K562 (cell line): ENCODE results near the gene PCBP3. TPM values are rescaled to one million over a fixed set of nuclear protein-coding genes. Genes with fewer than 3 reads are reported as not detected.
A peak's percentile ranks its signal among the peaks of the same experiment; 100 is the strongest.

Experiments used
- ATAC-seq: fragments of 200-7000 bp; cut with Tn5 transposase; 3 replicates; pipeline ENCODE4 v1.9.1; 2020; ENCODE audit warnings: moderate library complexity
- BruUV-seq: library from RNA; stranded (reverse); fragments of 400-500 nt; replicated peaks from 2 replicates; lab custom pipeline; 2021; lab: Mats Ljungman, UMichigan
- CTCF ChIA-PET: fragments of 300-600 bp; formaldehyde crosslinking; extraction: SDS; loops from one replicate; lab custom pipeline; 2021; ENCODE audit warnings: low intra/inter-chr PET ratio; lab: Yijun Ruan, JAX
- POLR2A ChIA-PET: fragments of 300-600, 350-650 bp; sonication (Branson Sonifier 250); formaldehyde crosslinking; extraction: SDS; loops from one replicate; lab custom pipeline; 2021; ENCODE audit warnings: antibody characterized with exemption, inconsistent platforms; lab: Yijun Ruan, JAX
- DNase-seq, 4 experiments: peaks; one replicate each; pipeline versions ENCODE4 v3.0.0 to v3.0.0-alpha.2; 2011 to 2018; ENCODE audit warnings: low spot score in 3 of 4, mixed read lengths in 3 of 4; ENCODE audit errors: extremely low read depth in 1 of 4
- FAIRE-seq: peaks from 2 replicates; lab custom pipeline; 2011; peaks lifted over from hg19 to GRCh38; lab: Jason Lieb, UNC
- H2AFZ ChIP-seq: 2 replicates; pipeline ENCODE4 v1.6.0; 2011; ENCODE audit warnings: low read depth, low read length, control low read depth, inconsistent platforms
- H3K27ac ChIP-seq: fragments of 200-600 bp; 3 replicates; pipeline ENCODE4 v1.8.0; 2011; ENCODE audit warnings: low read depth, mild to moderate bottlenecking, control low read depth, inconsistent platforms, low read length, moderate library complexity, mixed read lengths; ENCODE audit errors: extremely low read depth
- H3K27me3 ChIP-seq, 2 experiments: fragments of 300-600 bp in 1 of 2; 2 replicates in 1 of 2; 3 replicates in 1 of 2; pipeline versions ENCODE4 v1.6.0 to v1.8.0; 2011; ENCODE audit warnings: inconsistent platforms in 2 of 2, low read length in 2 of 2, mild to moderate bottlenecking in 1 of 2, mixed read lengths in 1 of 2, moderate library complexity in 1 of 2; ENCODE audit not compliant: control insufficient read depth in 2 of 2, insufficient read depth in 2 of 2
- H3K36me3 ChIP-seq: fragments of 300-600 bp; 3 replicates; pipeline ENCODE4 v1.8.0; 2011; ENCODE audit warnings: mild to moderate bottlenecking, low read length, inconsistent platforms; ENCODE audit not compliant: control insufficient read depth, insufficient read depth
- H3K4me1 ChIP-seq, 2 experiments: fragments of 200-600 bp in 1 of 2; replicated peaks in 1 of 2; 2 replicates in 1 of 2; 3 replicates in 1 of 2; pipeline versions ENCODE4 v1.5.1 to v1.8.0; 2011; ENCODE audit warnings: inconsistent platforms in 2 of 2, low read length in 2 of 2, mild to moderate bottlenecking in 1 of 2, mixed read lengths in 1 of 2, moderate library complexity in 1 of 2; ENCODE audit not compliant: control insufficient read depth in 2 of 2, insufficient read depth in 2 of 2
- H3K4me2 ChIP-seq: 2 replicates; pipeline ENCODE4 v1.6.1; 2011; ENCODE audit warnings: low read length, control low read depth, inconsistent platforms, mixed read lengths; ENCODE audit not compliant: insufficient read depth
- H3K4me3 ChIP-seq: fragments of 200-600 bp; sonication (generic), shearing (Covaris generic); 2 replicates; pipeline ENCODE4 v1.5.1; 2016; ENCODE audit warnings: control low read depth, inconsistent platforms
- H3K79me2 ChIP-seq: fragments of 200-600 bp; 3 replicates; pipeline ENCODE4 v1.8.0; 2011; ENCODE audit warnings: low read length, inconsistent platforms; ENCODE audit not compliant: control insufficient read depth, insufficient read depth
- H3K9ac ChIP-seq, 2 experiments: 2 replicates each; pipeline versions ENCODE4 v1.6.0 to v1.6.1; 2011; ENCODE audit warnings: low read depth in 2 of 2, low read length in 2 of 2, control low read depth in 1 of 2, inconsistent platforms in 1 of 2, mild to moderate bottlenecking in 1 of 2, mixed read lengths in 1 of 2; ENCODE audit not compliant: insufficient read depth in 1 of 2
- H3K9me1 ChIP-seq: one replicate; pipeline ENCODE4 v1.6.0; 2011; ENCODE audit warnings: inconsistent platforms, mild to moderate bottlenecking, low read length, moderate library complexity; ENCODE audit not compliant: control insufficient read depth, insufficient read depth
- H3K9me3 ChIP-seq: replicated peaks from 2 replicates; pipeline ENCODE4 v1.5.1; 2011; ENCODE audit warnings: low read depth, low read length, inconsistent platforms; ENCODE audit not compliant: control insufficient read depth, insufficient read depth
- H4K20me1 ChIP-seq: replicated peaks from 2 replicates; pipeline ENCODE4 v1.6.1; 2011; ENCODE audit warnings: low read length, inconsistent platforms, mixed read lengths; ENCODE audit not compliant: control insufficient read depth, insufficient read depth
- ATF2 ChIP-seq: sonication (generic); formaldehyde crosslinking; IDR thresholded peaks from 2 replicates; pipeline ENCODE4 v1.8.1; 2022; ENCODE audit warnings: missing genetic modification reagents
- HBP1 ChIP-seq: fragments of 450-650 bp; formaldehyde crosslinking; IDR thresholded peaks from 2 replicates; pipeline ENCODE4 v1.4.0; 2022; ENCODE audit warnings: missing genetic modification characterization
- MAFF ChIP-seq: IDR thresholded peaks from 2 replicates; pipeline ENCODE4 v1.6.1; 2012; ENCODE audit warnings: low read length, improper control_type of control experiment
- MAFG ChIP-seq: fragments of 450-650 bp; conservative IDR thresholded peaks from 2 replicates; pipeline ENCODE4 v1.6.1; 2016; ENCODE audit warnings: missing genetic modification characterization, missing compliant biosample characterization
- NELFE ChIP-seq: IDR thresholded peaks from 2 replicates; pipeline ENCODE4 v1.6.1; 2011; ENCODE audit warnings: mild to moderate bottlenecking; ENCODE audit not compliant: insufficient read depth, insufficient read length
- PHB ChIP-seq: fragments of 250-450 bp; sonication (Bioruptor Pico); IDR thresholded peaks from 2 replicates; pipeline ENCODE4 v1.5.0; 2021
- PTTG1 ChIP-seq: fragments of 450-650 bp; IDR thresholded peaks from 2 replicates; pipeline ENCODE4 v1.6.1; 2016; ENCODE audit warnings: low read depth, mild to moderate bottlenecking, missing genetic modification characterization, missing compliant biosample characterization
- SIN3A ChIP-seq, 2 experiments: fragments of 150-350 bp in 1 of 2; IDR thresholded peaks; 2 replicates each; pipeline ENCODE4 v1.6.1; 2011 to 2016; ENCODE audit warnings: borderline replicate concordance in 2 of 2, low read depth in 2 of 2, low read length in 2 of 2, mild to moderate bottlenecking in 2 of 2, moderate library complexity in 2 of 2; ENCODE audit not compliant: control insufficient read depth in 1 of 2
- SNIP1 ChIP-seq: fragments of 450-650 bp; IDR thresholded peaks from 2 replicates; pipeline ENCODE4 v1.7.1; 2017; ENCODE audit warnings: low read depth, mild to moderate bottlenecking
- TAF7 ChIP-seq: fragments of 450-650 bp; IDR thresholded peaks from 2 replicates; pipeline ENCODE4 v1.6.1; 2016; ENCODE audit warnings: missing genetic modification characterization, missing compliant biosample characterization
- ZNF316 ChIP-seq: fragments of 450-650 bp; IDR thresholded peaks from 2 replicates; pipeline ENCODE4 v1.6.1; 2016
- ZNF398 ChIP-seq: fragments of 250-450 bp; sonication (Bioruptor Pico); IDR thresholded peaks from 2 replicates; pipeline ENCODE4 v1.8.0; 2021; ENCODE audit warnings: moderate library complexity, mild to moderate bottlenecking, inconsistent platforms
- WGBS: fragments of 100-300 bp; shearing (Covaris generic); methylation state at CpG from one replicate; pipeline ENCODE4 v1.1.6; 2016; ENCODE audit warnings: low coverage, mixed read lengths; ENCODE audit not compliant: insufficient coverage; ENCODE audit errors: missing lambda C conversion rate; 5-methylcytosine and 5-hydroxymethylcytosine counted together
- in situ Hi-C: fragments of 300-500 bp; cut with MboI; formaldehyde crosslinking; loops from 4 replicates; pipeline ENCODE4 v1.15.0; 2018; ENCODE audit warnings: inconsistent platforms, mixed read lengths
- intact Hi-C: fragments of 100-400 bp; cut with micrococcal nuclease; formaldehyde crosslinking; loops from 2 replicates; pipeline ENCODE4 v1.14.2; 2022
- polyA plus RNA-seq, 8 experiments: library from polyadenylated mRNA; depleted of rRNA in 4 of 8; stranded (reverse) in 5 of 8; unstranded in 3 of 8; fragments of >200 nt; fragmentation: Nextera tagmentation in 2 of 8; fragmentation: Illumina TruSeq in 1 of 8; extraction: Ambion mirVana in 2 of 8; extraction: Trizol in 1 of 8; gene quantifications; 2 replicates each; pipeline versions ENCODE4 v1.2.1 to v1.2.3, GENCODE V29; 2011 to 2014; ENCODE audit warnings: inconsistent platforms in 1 of 8, missing spikeins in 1 of 8
- total RNA-seq, 7 experiments: library from RNA; depleted of rRNA in 6 of 7; stranded (reverse); fragments of >200 nt in 6 of 7; fragmentation: Illumina TruSeq in 2 of 7; extraction: Trizol in 2 of 7; gene quantifications; 2 replicates each; pipeline versions ENCODE4 v1.2.1 to v1.2.3, GENCODE V29; 2011 to 2021; ENCODE audit warnings: low replicate concordance in 1 of 7

The PCBP3 gene
- total and polyA plus RNA-seq, 9 of the 15 experiments (the other 6 are each of a cell fraction or from before 2014, with no cell fraction given): 0.18 TPM; not detected in 8

- WGBS: 0% methylated on average over 2 of the region's 2 CpGs
- CTCF ChIA-PET: no interaction called here
- POLR2A ChIA-PET: interaction anchor here (2.0 kb wide), 1 partner anchor 9 kb away, joined by 5 read pairs; no protein-coding TSS in a partner anchor
- H4K20me1 ChIP-seq: no peaks in the 10 kb centered on the region
- in situ Hi-C loops: loop anchor here (25.0 kb wide), 1 partner anchor 886 kb away; no protein-coding TSS in a partner anchor
- no peaks in the 10 kb centered on the region for H3K36me3 ChIP-seq
- ATAC-seq (no peak), FAIRE-seq (no peak)
- no peak overlapping the region for H3K4me3 ChIP-seq
- no peak overlapping the region for H3K27ac ChIP-seq
- H3K9me1 ChIP-seq: no peaks in the 10 kb centered on the region
- H2AFZ ChIP-seq: no peak overlapping the region
- TF ChIP-seq PTTG1 (tag): no peak
- TF ChIP-seq, all 486 proteins: peak for 0
- H3K79me2 ChIP-seq: no peaks in the 10 kb centered on the region
- BruUV-seq: no TSS peak
- peaks cover 21 to 49% of the 10 kb centered on the region in 2 experiments for H3K27me3 ChIP-seq
- intact Hi-C loops: no loop called here
- no peaks in the 10 kb centered on the region for H3K9me3 ChIP-seq
- no peaks in the 10 kb centered on the region for H3K4me1 ChIP-seq
- no peak overlapping the region for H3K4me2 ChIP-seq
- H3K9ac ChIP-seq: no peak overlapping the region
- no peak for DNase-seq
These were observed 204.8 kb downstream of the PCBP3 start for GRCh38 chr21:45848331-45848730.

GRCh38 chr21:45848805-45849204 is 205.3 kb downstream of the PCBP3 start:
- FAIRE-seq (no peak), ATAC-seq (no peak), DNase-seq (no peak)
- Histone ChIP-seq H3K9me1 (no peaks in the 10 kb centered on the region), H4K20me1 (no peaks in the 10 kb centered on the region), H3K9ac (no peak overlapping the region), H3K4me2 (no peak overlapping the region), H3K36me3 (no peaks in the 10 kb centered on the region), H3K4me1 (no peaks in the 10 kb centered on the region), H3K79me2 (no peaks in the 10 kb centered on the region), H3K9me3 (no peaks in the 10 kb centered on the region), H3K27ac (no peak overlapping the region), H2AFZ (no peak overlapping the region), H3K27me3 (peaks cover 25 to 54% of the 10 kb centered on the region in 2 experiments), H3K4me3 (no peak overlapping the region)
- POLR2A ChIA-PET: no interaction called here
- in situ Hi-C loops: loop anchor here (25.0 kb wide), 1 partner anchor 887 kb away; no protein-coding TSS in a partner anchor
- no TSS peak for BruUV-seq
- intact Hi-C loops: no loop called here
- WGBS: 0% methylated on average over 2 of the region's 2 CpGs
- CTCF ChIA-PET: no interaction called here
- TF ChIP-seq SIN3A (IDR thresholded peaks at IDR 0.05; ENCODE audit: borderline replicate concordance in 2 of 2, control insufficient read depth in 1 of 2, low read depth in 2 of 2, low read length in 2 of 2) (no peak), HBP1 (CRISPR knock-in tag) (no peak), TAF7 (tag) (no peak), MAFG (tag) (0 out of 2 replicates have a peak, but pooled peaks have one; percentile 13), NELFE (no peak), SNIP1 (no peak), PHB (CRISPR knock-in tag) (no peak), ATF2 (CRISPR knock-in tag) (no peak), ZNF316 (peak; percentile 52), ZNF398 (CRISPR knock-in tag) (no peak), MAFF (0 out of 2 replicates have a peak, but pooled peaks have one; percentile 12)
